Left hindlimb (tissue), 1 donor: ENCODE data around the gene ZIM2.
A peak's percentile ranks its signal among the peaks of the same experiment; 100 is the strongest.
"Not testable (repeated sequence)": the region's sequence is repeated elsewhere in the genome, so short reads cannot be mapped to it uniquely, and the experiment has no call there.

Experiments used
- DNase-seq: peaks from one replicate; pipeline ENCODE4 v3.0.0-alpha.2; 2018

ZIM2 gene

DNA sequence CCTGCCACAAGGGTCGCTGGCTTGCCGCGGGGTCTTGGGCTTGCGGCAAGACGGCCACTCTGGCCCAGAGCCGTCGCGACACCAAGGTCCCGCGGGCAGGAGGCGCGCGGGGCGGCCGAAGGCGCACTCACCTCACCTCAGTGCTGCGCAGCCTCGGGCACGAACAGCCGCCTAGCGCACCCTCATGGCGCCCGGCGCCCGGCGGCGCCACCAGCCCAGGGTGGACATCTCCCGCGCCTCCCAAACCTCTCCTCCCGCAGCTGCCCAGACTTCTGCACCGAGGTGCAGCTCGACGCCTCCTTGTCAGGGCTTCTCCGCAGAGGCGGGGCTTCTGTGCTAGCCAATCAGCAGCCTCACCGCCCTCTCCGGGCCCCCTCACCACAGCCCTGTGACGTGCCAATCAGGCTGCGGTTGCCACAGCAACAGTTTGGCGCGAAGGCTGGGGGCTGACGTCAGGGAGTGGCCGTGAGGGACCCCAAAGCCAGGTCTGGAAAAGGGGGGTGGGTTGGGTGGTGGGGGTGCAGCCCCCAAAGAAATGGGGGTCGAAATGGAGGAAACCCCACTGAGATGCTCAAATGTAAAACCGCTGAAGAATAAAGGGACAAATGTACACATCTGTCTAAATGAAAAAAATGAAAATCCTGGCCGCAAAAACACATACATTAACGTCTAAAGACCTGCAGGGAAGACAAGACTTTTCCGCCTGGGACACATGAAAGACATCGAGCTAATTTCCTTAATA, at the start of gene ZIM2, which contains the start of gene PEG3:
ZIM2 (minus strand) TSS at position 276 of the 742 bp plus-strand sequence. CDS start 16,449 bp downstream, outside the sequence.
PEG3 (minus strand) TSS at position 276 of the 742 bp plus-strand sequence. CDS start 16,071 bp downstream, outside the sequence.
- peak; percentile 92 for DNase-seq

DNA sequence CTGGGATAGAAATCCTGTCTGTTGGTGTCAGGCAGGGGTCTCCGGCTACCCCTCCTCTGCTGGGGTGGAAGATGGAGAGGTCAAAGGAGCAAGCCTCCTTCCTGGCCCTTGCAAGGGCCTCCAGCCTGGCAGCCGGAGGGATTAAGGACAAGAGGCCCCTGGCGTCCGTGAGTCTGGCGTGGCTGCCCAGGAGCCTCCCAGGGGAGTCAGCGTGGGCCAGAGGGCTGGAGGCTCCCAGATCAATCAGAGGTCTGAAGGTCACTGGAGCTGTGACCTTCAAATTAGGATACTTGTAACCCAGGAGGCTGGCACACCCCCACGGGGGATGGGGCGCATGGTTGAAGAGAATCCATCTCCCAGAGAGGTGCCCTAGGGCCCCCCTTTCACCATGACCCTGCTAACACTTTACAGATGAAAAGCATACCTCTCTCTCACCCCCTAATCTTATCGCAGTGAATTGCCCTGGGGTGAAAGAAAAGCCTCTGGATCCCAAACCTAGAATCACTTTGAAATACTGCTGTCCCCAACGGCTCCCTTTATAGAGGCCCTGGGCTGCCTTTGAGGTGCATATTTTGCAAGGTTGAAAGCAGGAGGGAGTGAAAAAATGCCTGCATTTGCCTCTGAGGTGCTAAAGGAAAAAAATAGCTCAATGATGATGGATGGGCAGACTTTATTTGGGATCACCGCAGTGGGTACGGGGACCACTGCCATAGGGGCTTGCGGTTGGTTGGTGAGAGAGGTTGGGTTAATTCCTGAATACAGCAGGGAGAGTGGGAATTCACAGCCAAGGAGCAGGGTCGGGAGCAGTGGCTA, 44.9 kb upstream of the ZIM2 start:
- DNase-seq = no peak

DNA sequence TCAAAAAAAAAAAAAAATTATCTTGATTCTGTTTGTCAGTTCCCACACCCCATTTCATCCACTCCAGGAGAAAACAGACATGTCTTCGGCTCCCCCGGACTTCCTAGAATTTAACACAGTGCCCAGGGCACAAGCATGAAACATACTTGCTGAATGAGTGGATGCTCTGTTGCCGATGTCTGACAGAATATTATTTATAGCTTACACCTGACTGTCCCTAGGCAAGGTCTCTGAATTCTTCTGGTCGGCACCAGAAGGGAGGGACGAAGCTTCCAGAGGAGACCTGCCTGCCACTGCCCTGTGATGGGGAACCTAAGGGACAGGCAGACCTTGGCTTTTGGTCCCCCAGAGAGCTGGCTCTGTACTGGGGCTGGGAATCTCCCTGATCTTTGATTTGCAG, 43.9 kb upstream of the ZIM2 start:
- DNase-seq = no peak

DNA sequence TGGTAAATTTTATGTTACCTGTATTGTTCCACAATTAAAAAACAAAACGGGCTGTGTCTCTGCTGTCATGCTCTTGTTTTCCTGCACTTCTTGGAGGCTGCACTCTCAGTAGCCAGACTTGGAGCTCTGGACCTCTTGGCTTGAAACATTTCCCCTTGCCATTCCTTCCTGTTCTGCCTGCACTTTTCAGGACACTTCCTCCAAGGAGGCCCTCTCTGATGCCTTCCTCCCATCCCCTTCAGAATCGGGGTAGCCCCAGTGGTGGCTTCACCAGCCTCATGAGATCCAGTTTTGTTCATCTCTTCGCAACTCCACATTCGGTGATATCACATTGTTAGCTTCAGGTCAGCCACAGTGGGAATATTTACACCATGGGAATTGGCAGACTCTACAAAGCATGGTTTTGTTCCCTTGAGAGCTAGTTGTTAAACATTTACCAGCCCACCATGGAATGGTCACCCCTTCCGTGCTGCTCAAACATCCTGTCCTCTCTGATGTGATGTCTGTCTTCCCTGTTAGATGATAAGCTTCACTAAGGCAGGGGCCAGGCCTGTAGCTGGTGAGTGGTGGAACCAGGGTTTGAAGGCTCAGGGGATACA, 40.2 kb upstream of the ZIM2 start:
- DNase-seq = no peak

DNA sequence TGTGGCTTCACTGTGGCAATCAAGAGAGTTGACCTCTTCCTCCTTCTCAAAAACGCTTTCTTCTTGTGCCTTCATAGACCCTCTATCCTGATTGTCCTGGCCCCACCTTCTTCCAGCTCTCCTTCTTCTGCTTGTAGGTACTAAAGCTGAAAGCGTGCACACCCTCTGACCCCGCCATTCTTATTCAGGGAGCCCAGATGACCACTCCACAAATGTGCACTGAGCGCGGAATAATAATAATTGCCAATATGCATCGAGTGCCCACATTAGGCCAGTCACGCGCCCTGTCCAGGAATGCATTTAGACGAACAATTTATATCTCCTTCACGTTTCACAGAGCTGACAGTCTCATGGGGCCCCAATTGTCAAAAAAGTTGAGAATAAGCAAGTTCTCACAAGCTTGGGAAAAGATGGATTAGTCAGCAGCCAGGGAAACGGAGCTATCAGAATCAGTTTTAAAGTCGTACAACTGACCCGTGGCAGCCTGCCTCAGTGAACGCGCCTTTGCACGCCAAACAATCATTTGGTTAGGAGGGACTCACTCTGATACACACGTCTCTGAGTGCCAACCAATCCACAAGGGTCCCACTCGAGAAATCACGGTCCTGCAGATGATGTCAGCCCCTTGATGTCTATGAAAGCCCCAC, 36.7 kb upstream of the ZIM2 start:
- DNase-seq = no peak

DNA sequence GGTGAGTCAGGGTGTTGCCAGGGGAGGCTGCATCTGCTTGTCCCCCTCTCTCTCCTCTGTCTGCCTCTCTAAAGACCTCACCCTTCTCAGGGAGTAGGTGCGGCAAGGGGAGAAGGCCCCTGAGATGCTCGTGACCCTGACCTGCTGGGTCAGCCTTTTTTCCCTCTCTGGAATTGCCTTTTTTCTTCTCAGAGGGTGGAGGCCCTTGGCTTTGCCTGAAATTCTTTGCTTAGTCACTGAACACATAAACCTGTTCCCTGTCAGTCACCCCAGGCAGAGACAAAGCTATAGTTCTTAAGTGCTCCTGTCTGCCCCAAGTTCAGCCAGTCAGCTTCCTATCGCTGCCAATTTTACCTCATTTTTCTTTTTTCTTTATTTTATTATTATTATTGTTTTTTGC, 35.2 kb upstream of the ZIM2 start:
- no peak for DNase-seq

DNA sequence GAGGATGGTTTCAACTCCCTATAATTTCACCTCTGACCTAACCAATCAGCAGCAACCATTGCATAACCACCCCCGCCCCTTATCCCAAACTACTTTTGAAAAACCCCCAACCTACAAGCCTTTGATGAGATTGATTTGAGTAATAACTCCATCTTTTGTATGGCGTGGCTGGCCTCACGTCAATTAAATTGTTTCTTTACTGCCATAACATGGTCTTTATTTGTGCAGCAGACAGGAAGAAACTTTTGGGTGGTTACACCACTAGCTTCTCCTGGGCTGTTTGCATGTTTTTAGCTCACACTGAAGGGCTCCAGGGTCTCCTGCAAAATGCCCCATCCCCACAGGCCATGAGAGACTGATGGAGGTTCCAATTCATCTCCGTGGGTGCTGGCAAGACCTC, 34.0 kb upstream of the ZIM2 start:
- DNase-seq = no peak

DNA sequence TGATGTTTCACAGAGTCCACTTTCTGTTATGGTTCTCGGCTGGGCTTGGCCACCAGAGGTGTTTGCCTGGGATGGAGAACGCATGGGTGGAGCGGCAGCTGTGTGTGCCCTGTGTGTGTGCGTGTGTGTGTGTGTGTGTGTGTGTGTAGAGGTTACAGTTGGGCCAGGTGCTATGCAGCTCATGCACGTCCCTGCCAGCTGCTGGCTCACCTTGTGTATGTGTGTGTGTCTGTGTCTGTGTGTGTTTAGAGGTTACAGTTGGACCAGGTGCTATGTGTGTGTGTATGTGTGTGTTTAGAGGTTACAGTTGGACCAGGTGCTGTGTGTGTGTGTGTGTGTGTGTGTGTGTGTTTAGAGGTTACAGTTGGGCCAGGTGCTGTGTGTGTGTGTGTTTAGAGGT, 33.0 kb upstream of the ZIM2 start:
- no peak for DNase-seq

DNA sequence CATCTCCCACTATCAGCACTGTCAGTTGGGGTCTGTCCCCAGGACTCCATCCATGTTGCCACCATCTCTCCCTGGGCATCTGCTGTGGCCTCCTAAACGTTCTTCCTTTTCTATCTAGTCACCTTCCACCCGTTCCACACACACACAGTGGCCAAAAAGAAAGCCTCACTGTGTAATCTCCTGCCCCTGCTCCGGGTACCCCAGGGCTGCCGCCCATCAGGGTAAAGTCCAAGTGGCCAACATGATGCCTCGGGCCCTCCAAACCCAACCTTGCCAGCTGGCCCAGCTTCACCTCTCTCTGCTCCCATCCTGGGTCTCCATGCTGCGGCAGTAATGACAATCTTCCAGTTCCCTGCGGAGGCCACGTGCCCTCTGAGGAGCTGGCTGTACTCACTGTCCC, 29.4 kb upstream of the ZIM2 start:
- no peak for DNase-seq

DNA sequence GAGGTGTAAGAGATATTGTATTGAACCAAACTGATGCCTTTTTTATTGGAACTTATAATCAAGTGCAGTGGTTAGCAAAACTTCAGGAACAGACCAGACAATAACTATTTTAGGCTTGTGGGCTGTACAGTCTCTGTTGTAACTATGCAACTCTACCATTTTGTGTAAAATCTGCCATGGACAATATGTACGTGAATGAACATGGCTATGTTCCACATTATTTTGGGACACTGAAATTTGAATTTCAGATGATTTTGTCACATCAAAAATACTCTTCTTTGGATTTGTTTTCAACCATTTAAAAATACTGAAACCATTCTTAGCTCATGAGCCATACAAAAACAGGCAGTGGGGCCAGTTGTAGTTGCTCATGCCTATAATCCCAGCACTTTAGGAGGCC, 27.9 kb upstream of the ZIM2 start:
- DNase-seq = no peak

DNA sequence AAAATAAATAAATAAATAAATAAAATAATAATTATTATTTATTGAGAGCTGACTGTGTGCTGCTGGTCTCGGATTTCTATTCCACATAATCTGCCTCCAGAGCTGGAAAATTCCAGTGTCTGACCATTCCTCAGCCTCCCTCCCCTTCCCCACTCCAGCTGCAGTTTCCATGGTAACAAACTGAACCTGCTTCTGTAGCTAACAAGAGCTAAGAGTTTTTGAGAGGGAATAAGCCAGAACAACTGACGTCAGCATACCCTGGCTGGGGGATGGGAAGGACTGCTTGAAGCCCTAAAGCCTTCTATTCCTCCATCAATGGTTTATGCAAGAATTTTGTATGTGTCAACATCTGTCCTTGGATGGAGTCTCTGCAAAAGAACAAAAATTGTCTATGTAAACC, 26.0 kb upstream of the ZIM2 start:
- DNase-seq = peak; percentile 79

DNA sequence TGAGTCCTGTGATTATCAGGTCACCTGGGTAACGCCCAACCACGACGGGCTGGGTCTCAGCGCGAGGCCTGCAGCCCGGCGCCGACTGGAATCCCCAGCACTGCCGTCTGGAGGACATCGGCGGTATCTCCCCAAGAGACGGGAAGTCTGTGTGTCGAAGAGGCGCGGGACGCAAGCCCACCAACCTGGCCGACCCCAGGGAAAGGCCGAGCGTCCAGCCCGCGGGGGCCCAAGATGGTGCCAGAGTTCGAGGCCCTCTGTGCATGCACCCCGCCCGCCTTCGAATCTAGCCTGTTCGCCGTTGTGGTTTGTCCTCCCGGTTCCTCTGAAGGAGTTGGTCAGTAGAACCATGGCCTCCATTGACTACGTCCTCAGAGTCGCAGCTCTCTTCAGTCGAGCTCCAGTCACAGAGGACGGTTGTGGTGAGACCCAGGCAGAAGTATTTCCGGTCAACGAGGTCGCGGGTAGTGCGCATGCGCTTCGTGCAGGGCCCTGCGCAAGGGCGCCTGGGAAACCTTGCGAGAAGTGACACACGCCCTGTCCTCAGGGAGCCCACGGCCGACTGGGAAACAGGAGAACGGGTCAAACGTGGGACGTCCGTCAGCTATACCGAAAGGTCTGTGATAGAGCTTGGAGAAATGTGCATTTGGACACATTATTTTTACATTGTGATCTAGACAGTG, 24.1 kb upstream of the ZIM2 start:
- no peak for DNase-seq

DNA sequence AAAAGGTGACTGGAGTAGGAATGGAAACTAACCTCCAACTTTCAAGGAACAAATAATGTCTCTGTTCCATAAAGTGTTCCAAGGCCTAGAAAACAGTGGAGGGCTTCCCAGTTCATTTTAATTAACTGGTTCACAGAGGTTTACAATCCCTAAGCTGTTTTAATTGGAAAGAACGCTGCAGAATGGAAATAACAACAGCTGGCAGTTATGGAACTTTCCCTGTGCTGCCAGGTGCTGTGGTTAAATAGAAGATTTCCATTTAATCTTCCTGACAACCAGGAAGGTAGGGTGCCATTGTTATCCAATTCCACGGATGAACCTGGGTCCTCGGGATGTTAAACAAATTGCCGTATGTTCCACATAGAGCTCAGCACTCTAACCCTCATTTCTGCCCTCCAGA, 22.2 kb upstream of the ZIM2 start:
- no peak for DNase-seq

DNA sequence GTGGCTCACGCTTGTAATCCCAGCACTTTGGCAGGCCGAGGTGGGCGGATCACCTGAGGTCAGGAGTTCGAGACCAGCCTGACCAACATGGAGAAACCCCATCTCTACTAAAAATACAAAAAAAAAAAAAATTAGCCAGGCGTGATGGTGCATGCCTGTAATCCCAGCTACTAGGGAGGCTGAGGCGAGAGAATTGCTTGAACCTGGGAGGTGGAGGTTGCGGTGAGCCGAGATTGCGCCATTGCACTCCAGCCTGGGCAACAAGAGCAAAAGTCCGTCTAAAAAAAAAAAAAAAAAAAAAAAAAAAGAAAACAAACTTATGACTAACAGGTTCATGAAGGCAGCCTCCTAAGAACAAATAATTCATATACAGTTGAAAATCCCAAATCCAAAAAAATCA, 19.9 kb upstream of the ZIM2 start:
- DNase-seq = not testable (repeated sequence)

DNA sequence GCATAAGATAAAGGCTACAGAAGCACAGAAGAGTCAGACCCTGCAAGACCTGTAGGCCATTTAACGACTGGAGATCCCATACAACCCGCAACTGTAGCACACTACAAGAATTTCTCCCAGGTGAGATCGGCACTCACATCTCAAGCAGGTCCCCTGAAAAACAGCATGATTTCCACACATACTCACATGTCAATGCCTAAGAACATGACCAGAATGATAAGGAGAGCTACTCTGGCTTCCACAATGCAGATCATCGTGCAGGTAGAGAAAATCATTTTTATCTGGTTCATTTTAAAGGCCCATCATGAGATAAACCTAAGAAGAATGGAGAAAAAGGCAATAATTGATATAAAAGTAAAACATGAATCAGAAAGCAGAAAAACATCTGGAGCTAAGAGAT, 17.5 kb upstream of the ZIM2 start:
- DNase-seq = no peak

DNA sequence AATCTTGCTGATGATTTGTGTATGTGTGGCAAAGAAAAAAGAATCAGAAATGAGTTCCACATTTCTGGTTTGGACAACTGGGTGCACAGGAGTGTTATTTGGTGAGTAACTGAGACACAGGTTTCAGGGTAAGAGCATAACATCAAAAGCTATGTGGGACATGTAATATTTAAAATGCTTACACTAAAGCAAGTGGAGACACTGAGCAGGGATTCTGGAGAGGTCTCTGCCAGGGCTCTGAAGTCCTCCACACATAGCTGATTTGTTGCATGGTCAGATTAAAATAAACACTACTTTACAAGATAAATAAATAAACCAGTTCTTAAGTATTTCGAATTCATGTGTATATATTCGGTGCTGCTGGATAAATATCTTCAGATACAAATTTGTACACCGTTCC, 16.3 kb upstream of the ZIM2 start:
- DNase-seq = no peak

DNA sequence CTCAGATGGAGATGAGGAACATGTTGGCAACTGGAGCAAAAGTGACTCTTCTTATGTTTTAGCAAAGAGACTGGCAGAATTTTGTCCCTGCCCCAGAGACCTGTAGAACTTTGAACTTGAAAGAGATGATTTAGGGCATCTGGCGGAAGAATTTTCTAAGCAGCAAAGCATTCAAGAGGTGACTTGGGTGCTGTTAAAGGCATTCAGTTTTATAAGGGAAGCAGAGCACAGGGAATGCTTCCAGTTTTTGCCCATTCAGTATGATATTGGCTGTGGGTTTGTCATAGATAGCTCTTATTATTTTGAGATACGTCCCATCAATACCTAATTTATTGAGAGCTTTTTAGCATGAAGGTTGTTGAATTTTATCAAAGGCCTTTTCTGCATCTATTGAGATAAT, 11.8 kb upstream of the ZIM2 start:
- not testable (repeated sequence) for DNase-seq

DNA sequence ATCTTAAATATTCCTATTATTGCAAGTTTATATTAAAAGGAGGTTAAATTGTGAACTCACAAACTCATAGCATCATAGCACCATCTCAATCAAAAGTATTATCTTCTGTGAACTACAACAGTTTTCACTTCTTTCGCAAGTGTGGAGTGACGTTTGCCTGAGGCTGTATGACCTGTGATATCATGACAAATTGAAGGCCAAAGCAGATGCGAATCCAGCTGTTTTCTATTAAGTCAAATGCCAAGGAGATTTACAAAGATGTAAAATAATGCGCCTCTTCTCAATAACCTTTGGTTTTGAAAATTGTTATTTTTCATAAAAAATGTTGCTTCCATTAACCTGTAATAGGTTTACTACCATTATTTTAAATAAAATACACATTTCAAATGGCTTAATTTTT, 7.6 kb upstream of the ZIM2 start:
- DNase-seq = no peak

DNA sequence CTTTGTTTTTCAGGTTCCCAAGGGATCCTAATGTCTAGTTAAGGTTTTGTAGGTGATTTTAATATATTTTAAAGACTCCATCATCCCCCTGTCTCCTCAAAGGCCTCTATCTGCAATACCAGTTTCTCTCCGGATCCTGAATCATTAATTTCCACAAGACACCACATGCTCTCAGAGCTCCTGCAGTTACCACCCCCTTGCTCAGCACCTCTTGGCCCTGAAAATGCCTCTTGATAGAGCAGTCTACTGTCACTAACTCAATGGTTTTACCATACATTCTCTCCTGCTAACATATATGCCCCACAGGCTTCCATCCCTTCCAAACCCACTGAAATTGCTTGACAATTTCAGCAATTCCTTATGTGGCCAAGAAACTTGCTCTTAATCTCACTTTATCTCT, 1.9 kb upstream of the ZIM2 start:
- DNase-seq = no peak

DNA sequence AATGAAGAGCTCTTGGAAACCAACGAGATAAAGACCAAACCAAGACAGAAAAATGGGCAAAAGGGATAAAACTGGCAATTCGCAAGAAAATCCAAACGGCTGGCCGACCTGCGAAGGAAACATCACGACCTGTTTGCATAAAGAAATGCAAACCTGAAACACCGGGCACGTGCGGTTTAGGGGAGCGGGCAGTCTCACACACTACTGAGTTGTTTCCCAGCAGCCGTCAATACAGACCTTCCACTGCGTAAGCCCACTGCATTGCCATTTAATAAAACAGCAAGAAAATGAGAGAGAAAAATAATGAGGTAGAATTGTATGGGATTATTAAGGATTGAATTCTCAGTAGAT, 642 bp upstream of the ZIM2 start:
- DNase-seq = no peak

DNA sequence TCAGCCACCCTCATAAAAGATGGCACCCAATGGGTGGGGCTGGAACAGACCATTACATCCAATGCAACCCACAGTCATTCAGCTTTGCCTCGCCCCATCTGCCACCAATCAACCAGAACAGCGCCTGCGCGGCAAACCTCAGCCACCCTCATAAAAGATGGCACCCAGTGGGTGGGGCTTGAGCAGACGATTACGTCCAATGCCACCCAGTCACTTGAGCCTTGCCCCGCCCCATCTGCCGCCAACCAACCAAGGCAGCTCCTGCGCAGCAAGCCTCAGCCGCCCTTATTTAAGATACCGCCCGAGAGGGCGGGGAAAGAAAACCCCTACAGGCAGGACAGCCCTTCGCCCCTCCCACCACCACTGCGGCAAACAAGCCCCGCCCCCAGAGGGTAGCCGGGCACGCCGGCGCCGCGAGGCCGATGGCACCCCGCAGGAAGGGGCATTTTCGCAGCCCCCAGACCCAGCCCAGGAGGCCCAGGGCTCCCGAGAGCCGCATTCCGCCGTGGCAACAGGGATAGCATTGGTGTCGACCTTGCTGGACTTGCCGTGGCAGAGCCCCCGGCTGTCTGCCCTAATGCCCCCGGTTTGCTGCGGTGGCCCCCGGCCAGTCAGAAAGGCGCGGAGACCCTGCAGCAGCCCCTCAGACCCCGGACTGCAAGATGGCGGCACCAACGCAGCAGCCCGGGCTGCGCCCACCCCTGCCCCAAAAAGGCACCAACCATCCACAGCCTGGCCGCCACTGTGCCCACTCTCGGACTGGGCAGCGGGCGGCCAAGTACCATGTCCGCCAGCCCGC, 675 bp downstream of the ZIM2 start:
- DNase-seq = peak; percentile 97
